CD4-positive, CD25-positive, alpha-beta regulatory T cell (primary cell): ENCODE measurements around the gene TNIK. TPM values are rescaled to one million over a fixed set of nuclear protein-coding genes. Genes with fewer than 3 reads are reported as not detected.

ENCODE experiments used
- ATAC-seq, 2 donors: fragments of 150-1000 bp; cut with Tn5 transposase; one replicate each; pipeline ENCODE4 v1.10.0; 2021; ENCODE audit warnings: low read depth in 2 of 2, moderate number of reproducible peaks in 2 of 2, moderate library complexity in 1 of 2
- DNase-seq, 3 donors: peaks; one replicate each; pipeline versions ENCODE4 v3.0.0 to v3.0.0-alpha.2; 2012 to 2022; ENCODE audit warnings: mixed read lengths in 1 of 3
- H3K27ac ChIP-seq: one replicate; pipeline ENCODE4 v1.7.0; 2013; ENCODE audit warnings: mild to moderate bottlenecking, low read length; ENCODE audit not compliant: insufficient read depth, poor library complexity, severe bottlenecking
- H3K27me3 ChIP-seq: one replicate; pipeline ENCODE4 v1.7.0; 2013; ENCODE audit warnings: low read length; ENCODE audit not compliant: control insufficient read depth, insufficient read depth
- H3K36me3 ChIP-seq: one replicate; pipeline ENCODE4 v1.7.0; 2013; ENCODE audit warnings: mild to moderate bottlenecking, low read length, moderate library complexity; ENCODE audit not compliant: control insufficient read depth, insufficient read depth
- H3K4me1 ChIP-seq: 2 replicates; pipeline ENCODE4 v1.7.0; 2013; ENCODE audit warnings: mild to moderate bottlenecking, low read length; ENCODE audit not compliant: insufficient read depth, control insufficient read depth, poor library complexity, severe bottlenecking
- H3K4me3 ChIP-seq: one replicate; pipeline ENCODE4 v1.7.0; 2013; ENCODE audit warnings: low read depth, mild to moderate bottlenecking, low read length, moderate library complexity
- H3K9me3 ChIP-seq, 2 experiments: 1 replicate in 1 of 2; 2 replicates in 1 of 2; pipeline ENCODE4 v1.7.0; 2013; ENCODE audit warnings: low read length in 2 of 2, mild to moderate bottlenecking in 1 of 2, moderate library complexity in 1 of 2; ENCODE audit not compliant: control insufficient read depth in 2 of 2
- H3K27ac Mint-ChIP-seq, 3 donors: one replicate each; pipeline ENCODE4 v1.8.0; 2020 to 2022; ENCODE audit warnings: mild to moderate bottlenecking in 3 of 3, mixed read lengths in 3 of 3, moderate library complexity in 2 of 3
- H3K27me3 Mint-ChIP-seq: one replicate; pipeline ENCODE4 v1.8.0; 2022; ENCODE audit warnings: mild to moderate bottlenecking, mixed read lengths
- H3K36me3 Mint-ChIP-seq: one replicate; pipeline ENCODE4 v1.8.0; 2020; ENCODE audit warnings: mixed read lengths
- H3K4me1 Mint-ChIP-seq, 4 donors: one replicate each; pipeline ENCODE4 v1.8.0; 2020 to 2022; ENCODE audit warnings: mixed read lengths in 4 of 4, mild to moderate bottlenecking in 1 of 4
- H3K4me3 Mint-ChIP-seq, 4 donors: one replicate each; pipeline ENCODE4 v1.8.0; 2020 to 2022; ENCODE audit warnings: mild to moderate bottlenecking in 4 of 4, mixed read lengths in 4 of 4, moderate library complexity in 3 of 4
- H3K9me3 Mint-ChIP-seq, 7 donors: one replicate each; pipeline ENCODE4 v1.8.0; 2020 to 2022; ENCODE audit warnings: mixed read lengths in 7 of 7, mild to moderate bottlenecking in 3 of 7, moderate library complexity in 2 of 7
- polyA plus RNA-seq, 4 donors: library from polyadenylated mRNA; unstranded; fragments of 300-500 nt; fragmentation: Illumina TruSeq; gene quantifications; one replicate each; pipeline ENCODE4 v1.2.3, GENCODE V29; 2021
- total RNA-seq: library from RNA; stranded (reverse); gene quantifications from one replicate; pipeline ENCODE4 v1.2.3, GENCODE V29; 2022

The TNIK gene
- total and polyA plus RNA-seq, 5 donors from 2014 or later, result 14.7 to 162 (median 22.3) TPM

- no peak for DNase-seq
- Histone ChIP-seq H3K4me3 (no peak overlapping the region), H3K27me3 (no peaks in the 10 kb centered on the region), H3K36me3 (peaks cover 73% of the 10 kb centered on the region), H3K4me1 (no peaks in the 10 kb centered on the region), H3K9me3 (no peaks in the 10 kb centered on the region), H3K27ac (no peak overlapping the region)
- Mint-ChIP-seq H3K4me1 (no peaks in the 10 kb centered on the region), H3K9me3 (no peaks in the 10 kb centered on the region), H3K27ac (peak overlapping the region in 1 of 3 donors; percentile 29), H3K4me3 (no peak overlapping the region), H3K36me3 (peaks cover 69% of the 10 kb centered on the region), H3K27me3 (no peaks in the 10 kb centered on the region)
- no peak for ATAC-seq
Measured at GRCh38 chr3:171064461-171064860, 395.7 kb downstream of the TNIK start.

GRCh38 chr3:171061749-171062148, 398.5 kb downstream of the TNIK start:
- Histone ChIP-seq H3K36me3 (peaks cover 48% of the 10 kb centered on the region), H3K4me1 (no peaks in the 10 kb centered on the region), H3K9me3 (no peaks in the 10 kb centered on the region), H3K27me3 (no peaks in the 10 kb centered on the region), H3K4me3 (no peak overlapping the region), H3K27ac (no peak overlapping the region)
- no peak overlapping the region for H3K27ac Mint-ChIP-seq
- H3K4me1 Mint-ChIP-seq, result no peaks in the 10 kb centered on the region
- ATAC-seq (no peak), DNase-seq (no peak)
- H3K36me3 Mint-ChIP-seq, result peaks cover 48% of the 10 kb centered on the region
- no peak overlapping the region for H3K4me3 Mint-ChIP-seq
- no peaks in the 10 kb centered on the region for H3K27me3 Mint-ChIP-seq
- no peaks in the 10 kb centered on the region for H3K9me3 Mint-ChIP-seq

GRCh38 chr3:171059978-171060377, 400.2 kb downstream of the TNIK start:
- H3K4me1 ChIP-seq, result no peaks in the 10 kb centered on the region
- H3K4me3 ChIP-seq, result no peak overlapping the region
- Mint-ChIP-seq H3K4me3 (no peak overlapping the region), H3K36me3 (peaks cover 32% of the 10 kb centered on the region), H3K9me3 (no peaks in the 10 kb centered on the region), H3K27me3 (no peaks in the 10 kb centered on the region), H3K4me1 (no peaks in the 10 kb centered on the region), H3K27ac (peak overlapping the region in 1 of 3 donors; percentile 7)
- peaks cover 31% of the 10 kb centered on the region for H3K36me3 ChIP-seq
- H3K27me3 ChIP-seq, result no peaks in the 10 kb centered on the region
- DNase-seq (no peak), ATAC-seq (no peak)
- no peaks in the 10 kb centered on the region for H3K9me3 ChIP-seq
- no peak overlapping the region for H3K27ac ChIP-seq

DNA sequence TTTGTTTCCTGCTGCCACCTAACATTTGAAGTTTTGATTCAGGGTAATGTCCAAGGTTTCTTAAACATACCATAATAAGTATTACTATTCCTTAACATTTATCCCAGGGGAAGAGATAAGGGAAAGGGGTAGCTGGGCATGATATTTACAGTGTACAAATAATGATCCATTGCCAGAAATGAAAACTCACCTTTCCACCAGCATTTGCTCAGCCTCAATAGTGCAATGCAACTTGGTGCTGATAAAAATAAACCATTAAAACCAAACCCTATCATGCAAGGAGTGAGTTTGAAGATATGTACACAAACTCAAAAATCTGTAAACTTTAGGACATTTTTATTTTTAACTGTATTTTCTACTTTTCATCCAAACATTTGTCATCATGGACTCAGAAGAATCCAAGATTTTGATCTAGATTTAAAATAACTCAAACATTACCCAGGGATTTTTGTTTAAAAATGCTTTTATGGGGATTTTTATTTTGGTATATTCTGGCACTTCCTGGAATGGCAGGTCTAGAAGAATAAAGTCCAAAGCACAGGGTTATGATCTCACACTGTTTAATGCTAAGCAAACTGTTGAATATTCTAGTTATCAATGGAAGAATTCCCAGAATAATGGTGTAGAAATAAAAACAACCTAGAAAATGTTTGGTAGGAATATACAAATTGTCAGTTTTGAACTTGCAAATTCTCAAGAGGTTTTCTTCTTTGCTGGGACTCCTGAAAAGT, 401.2 kb downstream of the TNIK start:
- H3K27ac Mint-ChIP-seq, result no peak overlapping the region
- ATAC-seq, result no peak
- H3K36me3 Mint-ChIP-seq, result peaks cover 25% of the 10 kb centered on the region
- Histone ChIP-seq H3K27ac (no peak overlapping the region), H3K4me3 (no peak overlapping the region), H3K9me3 (no peaks in the 10 kb centered on the region), H3K4me1 (no peaks in the 10 kb centered on the region), H3K36me3 (peaks cover 21% of the 10 kb centered on the region), H3K27me3 (no peaks in the 10 kb centered on the region)
- DNase-seq, result no peak
- no peaks in the 10 kb centered on the region for H3K4me1 Mint-ChIP-seq
- no peak overlapping the region for H3K4me3 Mint-ChIP-seq
- H3K27me3 Mint-ChIP-seq, result no peaks in the 10 kb centered on the region
- H3K9me3 Mint-ChIP-seq, result no peaks in the 10 kb centered on the region

GRCh38 chr3:171058058-171058457, 402.1 kb downstream of the TNIK start:
- DNase-seq (no peak), ATAC-seq (no peak)
- Histone ChIP-seq H3K9me3 (no peaks in the 10 kb centered on the region), H3K27ac (no peak overlapping the region), H3K4me3 (no peak overlapping the region), H3K4me1 (no peaks in the 10 kb centered on the region), H3K36me3 (peaks cover 12% of the 10 kb centered on the region), H3K27me3 (no peaks in the 10 kb centered on the region)
- Mint-ChIP-seq H3K27ac (no peak overlapping the region), H3K4me3 (no peak overlapping the region), H3K4me1 (peaks cover 0 to 1% (median 0%) of the 10 kb centered on the region in 4 donors), H3K36me3 (peaks cover 15% of the 10 kb centered on the region), H3K9me3 (no peaks in the 10 kb centered on the region), H3K27me3 (no peaks in the 10 kb centered on the region)

DNA sequence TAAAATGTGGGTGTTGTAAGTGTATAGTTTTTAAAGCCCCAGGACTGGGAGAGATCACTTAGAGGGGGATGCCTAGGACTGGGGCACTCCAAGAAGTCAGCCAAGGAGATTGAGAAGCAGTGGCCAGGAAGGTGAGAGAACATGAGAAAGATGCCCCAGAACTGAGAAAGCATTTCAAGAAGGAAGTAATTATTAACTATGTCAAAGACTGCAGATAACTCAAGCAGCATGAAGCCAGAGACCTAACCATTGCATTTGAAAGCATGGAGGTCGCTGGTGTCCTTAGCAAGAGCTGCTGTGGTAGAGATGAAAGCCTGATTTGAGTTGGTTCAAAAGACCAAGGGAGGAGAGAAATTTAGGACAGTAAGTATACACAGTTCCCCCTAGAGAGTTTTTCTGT, 403.1 kb downstream of the TNIK start:
- peaks cover 8% of the 10 kb centered on the region for H3K36me3 Mint-ChIP-seq
- no peak for ATAC-seq

DNA sequence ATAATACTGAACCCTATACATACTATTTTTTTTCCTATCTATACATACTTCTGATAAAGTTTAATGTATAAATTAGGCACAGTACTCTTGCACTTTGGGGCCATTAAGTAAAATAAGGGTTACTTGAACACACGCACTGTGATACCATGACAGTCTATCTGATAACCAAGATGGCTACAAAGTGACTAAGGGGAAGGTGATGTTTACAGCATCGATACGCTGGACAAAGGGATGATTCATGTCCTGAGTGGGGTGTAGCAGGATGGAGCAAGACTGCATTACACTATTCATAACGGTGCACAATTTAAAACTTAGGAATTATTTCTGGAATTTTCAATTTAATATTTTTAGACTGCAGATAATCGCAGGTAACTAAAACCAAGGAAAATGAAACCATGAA, 403.7 kb downstream of the TNIK start:
- H3K4me3 Mint-ChIP-seq, result no peak overlapping the region
- peaks cover 0 to 1% (median 0%) of the 10 kb centered on the region in 4 donors for H3K4me1 Mint-ChIP-seq
- no peaks in the 10 kb centered on the region for H3K27me3 Mint-ChIP-seq
- DNase-seq (no peak), ATAC-seq (no peak)
- H3K4me3 ChIP-seq, result no peak overlapping the region
- H3K9me3 ChIP-seq, result no peaks in the 10 kb centered on the region
- H3K36me3 ChIP-seq, result no peaks in the 10 kb centered on the region
- no peaks in the 10 kb centered on the region for H3K27me3 ChIP-seq
- no peaks in the 10 kb centered on the region for H3K4me1 ChIP-seq
- H3K36me3 Mint-ChIP-seq, result peaks cover 4% of the 10 kb centered on the region
- H3K27ac ChIP-seq, result no peak overlapping the region
- no peak overlapping the region for H3K27ac Mint-ChIP-seq
- no peaks in the 10 kb centered on the region for H3K9me3 Mint-ChIP-seq

More for the DNA sequence above, 403.1 kb downstream of the TNIK start:
- Mint-ChIP-seq H3K4me3 (no peak overlapping the region), H3K9me3 (no peaks in the 10 kb centered on the region), H3K27ac (no peak overlapping the region), H3K27me3 (no peaks in the 10 kb centered on the region), H3K4me1 (peaks cover 0 to 1% (median 0%) of the 10 kb centered on the region in 4 donors)
- H3K27me3 ChIP-seq, result no peaks in the 10 kb centered on the region
- H3K27ac ChIP-seq, result no peak overlapping the region
- no peak for DNase-seq
- H3K36me3 ChIP-seq, result peaks cover 5% of the 10 kb centered on the region
- H3K4me1 ChIP-seq, result no peaks in the 10 kb centered on the region
- H3K4me3 ChIP-seq, result no peak overlapping the region
- H3K9me3 ChIP-seq, result no peaks in the 10 kb centered on the region
